PFSK-1 (cell line): ENCODE data around the gene ST3GAL2.

Experiments used
- POLR2AphosphoS5 ChIP-seq: IDR thresholded peaks from 2 replicates; pipeline ENCODE4 v1.6.1; 2012; ENCODE audit warnings: low read depth, mild to moderate bottlenecking, control low read depth, low read length, moderate library complexity
- REST ChIP-seq, 2 experiments: IDR thresholded peaks; 2 replicates each; pipeline versions ENCODE4 v1.6.1 to v1.8.0; 2011 to 2012; ENCODE audit warnings: low read depth in 2 of 2, low read length in 2 of 2, control low read depth in 1 of 2, inconsistent platforms in 1 of 2, mild to moderate bottlenecking in 1 of 2, moderate library complexity in 1 of 2; ENCODE audit not compliant: insufficient read depth in 1 of 2
- SIN3A ChIP-seq: IDR thresholded peaks from 2 replicates; pipeline ENCODE4 v1.6.1; 2012; ENCODE audit warnings: mild to moderate bottlenecking, low read length, moderate library complexity, borderline replicate concordance; ENCODE audit not compliant: insufficient read depth
- TAF1 ChIP-seq: IDR thresholded peaks from 2 replicates; pipeline ENCODE4 v1.6.1; 2012; ENCODE audit warnings: low read length, control low read depth, borderline replicate concordance; ENCODE audit not compliant: insufficient read depth

GRCh38 chr16:70478169-70478568, 39.3 kb upstream of the ST3GAL2 start:
- TF ChIP-seq SIN3A (no peak), REST (IDR thresholded peaks at IDR 0.05; ENCODE audit: insufficient read depth in 1 of 2, low read depth in 2 of 2, low read length in 2 of 2) (no peak), POLR2AphosphoS5 (no peak), TAF1 (no peak)
